Transverse colon (tissue), 4 donors: Measurements from ENCODE around the gene DICER1. TPM values are rescaled to one million over a fixed set of nuclear protein-coding genes. Genes with fewer than 3 reads are reported as not detected.

Experiments
- DNase-seq: peaks from one replicate; pipeline ENCODE4 v3.0.0-alpha.2; 2019
- H3K27ac ChIP-seq, 4 donors: fragments of 200-600 bp; sonication (generic); 2 replicates each; pipeline ENCODE4 v1.5.1; 2016 to 2018; ENCODE audit warnings: inconsistent platforms in 4 of 4
- H3K27me3 ChIP-seq: fragments of 200-600 bp; sonication (generic); 2 replicates; pipeline ENCODE4 v1.5.1; 2017; ENCODE audit warnings: inconsistent platforms
- H3K36me3 ChIP-seq, 4 donors: fragments of 200-600 bp; sonication (generic); 2 replicates each; pipeline ENCODE4 v1.5.1; 2017 to 2019; ENCODE audit warnings: inconsistent platforms in 4 of 4
- H3K4me1 ChIP-seq, 4 donors: fragments of 200-600 bp; sonication (generic); 2 replicates each; pipeline ENCODE4 v1.5.1; 2017 to 2020; ENCODE audit warnings: inconsistent platforms in 4 of 4
- H3K4me3 ChIP-seq, 4 donors: fragments of 200-600 bp; sonication (generic); 1 replicate in 1 of 4; 2 replicates in 3 of 4; pipeline versions ENCODE4 v1.5.1 to v1.6.1; 2017 to 2019; ENCODE audit warnings: inconsistent platforms in 4 of 4
- H3K9me3 ChIP-seq, 2 donors: fragments of 200-600 bp; sonication (generic); 2 replicates each; pipeline ENCODE4 v1.5.1; 2017 to 2019; ENCODE audit warnings: inconsistent platforms in 2 of 2
- CTCF ChIP-seq, 5 experiments: fragments of 200-600 bp in 3 of 5; fragments of 450-650 bp in 2 of 5; sonication (generic) in 3 of 5; IDR thresholded peaks; 1 replicate in 2 of 5; 2 replicates in 3 of 5; pipeline ENCODE4 v1.5.1; 2016 to 2017; ENCODE audit warnings: antibody characterized with exemption in 5 of 5, inconsistent platforms in 3 of 5, mild to moderate bottlenecking in 2 of 5, moderate library complexity in 1 of 5
- EP300 ChIP-seq: sonication (generic); formaldehyde crosslinking; IDR thresholded peaks from one replicate; pipeline ENCODE4 v1.6.1; 2017; ENCODE audit warnings: antibody characterized with exemption, low read depth
- POLR2A ChIP-seq: fragments of 450-650 bp; IDR thresholded peaks from one replicate; pipeline ENCODE4 v1.6.1; 2016; ENCODE audit warnings: antibody characterized with exemption, mild to moderate bottlenecking, moderate library complexity
- POLR2AphosphoS5 ChIP-seq, 3 donors: sonication (generic); formaldehyde crosslinking; IDR thresholded peaks; one replicate each; pipeline ENCODE4 v1.6.1; 2016; ENCODE audit warnings: antibody characterized with exemption in 3 of 3
- WGBS, 2 donors: methylation state at CpG; one replicate each; pipeline ENCODE4 v1.1.5; 2018; ENCODE audit warnings: low coverage in 1 of 2; 5-methylcytosine and 5-hydroxymethylcytosine counted together
- in situ Hi-C, 4 donors: fragments of 200-750 bp; cut with MboI; loops; one replicate each; pipeline versions ENCODE4 v1.15.0 to v1.15.1; 2017; ENCODE audit warnings: low sequenced_read_pairs in 3 of 4, low pct_ligation_motif_present in 1 of 4, low pct_unique_long_range_greater_than_20kb in 1 of 4
- intact Hi-C: fragments of 100-400 bp; cut with DNase I; formaldehyde crosslinking; loops from one replicate; pipeline ENCODE4 v1.15.1; 2023; ENCODE audit warnings: low total_unique reads
- total RNA-seq, 4 donors: library from RNA; depleted of rRNA; stranded (reverse); fragments of >200 nt; gene quantifications; one replicate each; pipeline ENCODE4 v1.1.0, GENCODE V29; 2016

Gene DICER1
- total RNA-seq, 4 donors from 2014 or later: 45.6 to 102 (median 71.4) TPM

DNA sequence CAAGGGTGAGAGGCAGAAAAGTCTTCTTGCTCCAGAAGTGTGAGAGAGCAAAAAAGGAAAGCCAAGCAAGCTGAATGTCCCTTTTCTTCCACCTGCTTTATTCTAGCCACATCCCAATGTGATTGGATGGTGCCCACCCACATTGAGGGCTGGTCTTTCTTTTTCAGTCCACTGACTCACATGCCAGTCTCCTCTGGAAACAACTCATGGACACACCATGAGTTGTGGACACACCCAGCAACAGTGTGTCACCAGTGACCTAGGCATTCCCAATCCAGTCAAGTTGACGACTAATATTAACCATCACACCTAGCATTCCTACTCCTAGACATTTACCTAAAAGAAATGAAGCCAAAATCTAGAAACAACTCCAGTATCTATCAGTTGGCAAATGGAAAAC, 7.2 kb upstream of the DICER1 start:
- in situ Hi-C loops: no loop called here
- no peak for TF ChIP-seq CTCF (IDR thresholded peaks at IDR 0.05)
- TF ChIP-seq EP300: no peak
- TF ChIP-seq POLR2A: no peak
- no peak for TF ChIP-seq POLR2AphosphoS5 (IDR thresholded peaks at IDR 0.05)
- 97 to 100% methylated on average over 1 of the region's 1 CpG for WGBS, 2 donors

GRCh38 chr14:95163666-95164065, 6.3 kb upstream of the DICER1 start:
- TF ChIP-seq EP300 (no peak), CTCF (IDR thresholded peaks at IDR 0.05) (no peak), POLR2A (no peak), POLR2AphosphoS5 (IDR thresholded peaks at IDR 0.05) (no peak)
- Histone ChIP-seq H3K4me1 (peaks cover 0 to 8% (median 4%) of the 10 kb centered on the region in 4 donors), H3K36me3 (no peaks in the 10 kb centered on the region), H3K27me3 (no peaks in the 10 kb centered on the region), H3K9me3 (no peaks in the 10 kb centered on the region), H3K4me3 (no peak overlapping the region), H3K27ac (no peak overlapping the region)
- in situ Hi-C loops (no loop called here), intact Hi-C loops (no loop called here)
- DNase-seq: no peak
- WGBS, 2 donors: 89 to 92% methylated on average over 3 of the region's 3 CpGs

More for the DNA sequence above, 7.2 kb upstream of the DICER1 start:
- no peak for DNase-seq
- H3K27ac ChIP-seq: no peak overlapping the region
- H3K27me3 ChIP-seq: no peaks in the 10 kb centered on the region
- intact Hi-C loops: no loop called here
- H3K4me3 ChIP-seq: no peak overlapping the region
- H3K36me3 ChIP-seq: no peaks in the 10 kb centered on the region
- H3K4me1 ChIP-seq: peaks cover 0 to 5% (median 2%) of the 10 kb centered on the region in 4 donors
- H3K9me3 ChIP-seq: no peaks in the 10 kb centered on the region

- intact Hi-C loops: no loop called here
- in situ Hi-C loops: no loop called here
- 73 to 81% methylated on average over 2 of the region's 2 CpGs for WGBS, 2 donors
- DNase-seq: no peak
- TF ChIP-seq POLR2AphosphoS5 (IDR thresholded peaks at IDR 0.05): no peak
- no peak for TF ChIP-seq CTCF (IDR thresholded peaks at IDR 0.05)
- no peak for TF ChIP-seq EP300
- TF ChIP-seq POLR2A: no peak
- H3K27me3 ChIP-seq: no peaks in the 10 kb centered on the region
- H3K9me3 ChIP-seq: no peaks in the 10 kb centered on the region
- peaks cover 4 to 13% (median 8%) of the 10 kb centered on the region in 4 donors for H3K4me1 ChIP-seq
- H3K4me3 ChIP-seq: no peak overlapping the region
- H3K36me3 ChIP-seq: no peaks in the 10 kb centered on the region
- H3K27ac ChIP-seq: no peak overlapping the region
These were observed 5.8 kb upstream of the DICER1 start for GRCh38 chr14:95163132-95163531.

- in situ Hi-C loops (no loop called here), intact Hi-C loops (no loop called here)
- Histone ChIP-seq H3K36me3 (no peaks in the 10 kb centered on the region), H3K27me3 (no peaks in the 10 kb centered on the region), H3K9me3 (no peaks in the 10 kb centered on the region), H3K27ac (no peak overlapping the region), H3K4me1 (peaks cover 6 to 16% (median 11%) of the 10 kb centered on the region in 4 donors), H3K4me3 (no peak overlapping the region)
- DNase-seq: no peak
- TF ChIP-seq EP300 (no peak), POLR2AphosphoS5 (IDR thresholded peaks at IDR 0.05) (no peak), CTCF (IDR thresholded peaks at IDR 0.05) (no peak), POLR2A (no peak)
- WGBS, 2 donors: 49% methylated on average over 2 of the region's 2 CpGs; no CpG with 5 or more reads in 1 of the 2 donors
These were observed 5.3 kb upstream of the DICER1 start for GRCh38 chr14:95162641-95163040.
